Liver (tissue), 3 donors: ENCODE results near the gene IQSEC1.

Experiments
- CTCF ChIP-seq: fragments of 150-350 bp; IDR thresholded peaks from 2 replicates; pipeline ENCODE4 v1.5.1; 2017; ENCODE audit warnings: improper control_type of control experiment, low read depth, low read length; ENCODE audit not compliant: missing input control
- RAD21 ChIP-seq, 2 donors: IDR thresholded peaks; 2 replicates each; pipeline ENCODE4 v1.6.1; 2016; ENCODE audit warnings: antibody characterized with exemption in 2 of 2, mild to moderate bottlenecking in 2 of 2
- YY1 ChIP-seq: IDR thresholded peaks from 2 replicates; pipeline ENCODE4 v1.6.1; 2016; ENCODE audit warnings: antibody characterized with exemption, mild to moderate bottlenecking
- TF ChIP-seq, protein P1 (sequence below): IDR thresholded peaks from 2 replicates; pipeline ENCODE4 v1.6.1; 2016; ENCODE audit warnings: antibody characterized with exemption
- donor health status: healthy.
- donor health status: healthy.

- TF ChIP-seq CTCF (no peak), RAD21 (IDR thresholded peaks at IDR 0.05) (no peak), YY1 (no peak)
- TF ChIP-seq, protein P1, sequence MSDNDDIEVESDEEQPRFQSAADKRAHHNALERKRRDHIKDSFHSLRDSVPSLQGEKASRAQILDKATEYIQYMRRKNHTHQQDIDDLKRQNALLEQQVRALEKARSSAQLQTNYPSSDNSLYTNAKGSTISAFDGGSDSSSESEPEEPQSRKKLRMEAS = no peak
Observed at GRCh38 chr3:12852201-12852600, 221.0 kb downstream of the IQSEC1 start.
